PFSK-1 (cell line): ENCODE data around the gene CFAP20DC.

ENCODE experiments used
- POLR2AphosphoS5 ChIP-seq: IDR thresholded peaks from 2 replicates; pipeline ENCODE4 v1.6.1; 2012; ENCODE audit warnings: low read depth, mild to moderate bottlenecking, control low read depth, low read length, moderate library complexity
- TF ChIP-seq, protein P1 (sequence below), 2 experiments: IDR thresholded peaks; 2 replicates each; pipeline versions ENCODE4 v1.6.1 to v1.8.0; 2011 to 2012; ENCODE audit warnings: low read depth in 2 of 2, low read length in 2 of 2, control low read depth in 1 of 2, inconsistent platforms in 1 of 2, mild to moderate bottlenecking in 1 of 2, moderate library complexity in 1 of 2; ENCODE audit not compliant: insufficient read depth in 1 of 2

DNA sequence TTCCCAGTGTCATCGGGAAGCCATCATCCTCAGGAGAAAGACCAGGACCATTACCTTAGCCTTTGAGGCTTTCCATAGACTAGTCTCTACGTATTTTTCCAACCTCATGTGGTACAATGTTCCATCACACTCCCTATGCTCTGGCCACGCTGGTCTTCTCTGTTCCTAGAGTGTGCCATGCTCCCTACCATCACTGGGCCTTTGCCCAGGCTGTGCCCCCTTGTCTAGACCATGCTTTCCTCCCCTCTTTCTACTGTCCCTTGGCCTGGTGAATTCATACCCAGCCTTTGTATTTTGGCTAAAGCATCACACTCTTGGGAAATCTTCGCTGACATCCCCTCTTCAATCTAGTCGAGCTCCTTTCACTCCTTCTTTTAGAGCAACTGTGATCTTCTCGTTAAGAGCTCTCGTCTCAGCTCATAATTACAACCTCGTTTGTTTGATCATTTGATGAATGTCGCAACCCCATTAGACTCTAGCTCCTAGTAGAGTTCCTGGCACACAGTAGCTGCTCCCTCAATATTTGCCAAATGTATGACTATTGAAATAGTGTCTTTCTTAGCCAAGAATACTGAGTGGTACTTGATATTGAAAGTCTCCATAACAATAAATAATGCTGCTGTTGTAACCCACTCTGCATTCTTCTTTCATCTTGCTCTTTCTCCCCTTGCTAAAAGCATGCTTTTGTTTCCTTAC is 283.1 kb downstream of the CFAP20DC start:
- TF ChIP-seq POLR2AphosphoS5 = no peak
- TF ChIP-seq, protein P1, sequence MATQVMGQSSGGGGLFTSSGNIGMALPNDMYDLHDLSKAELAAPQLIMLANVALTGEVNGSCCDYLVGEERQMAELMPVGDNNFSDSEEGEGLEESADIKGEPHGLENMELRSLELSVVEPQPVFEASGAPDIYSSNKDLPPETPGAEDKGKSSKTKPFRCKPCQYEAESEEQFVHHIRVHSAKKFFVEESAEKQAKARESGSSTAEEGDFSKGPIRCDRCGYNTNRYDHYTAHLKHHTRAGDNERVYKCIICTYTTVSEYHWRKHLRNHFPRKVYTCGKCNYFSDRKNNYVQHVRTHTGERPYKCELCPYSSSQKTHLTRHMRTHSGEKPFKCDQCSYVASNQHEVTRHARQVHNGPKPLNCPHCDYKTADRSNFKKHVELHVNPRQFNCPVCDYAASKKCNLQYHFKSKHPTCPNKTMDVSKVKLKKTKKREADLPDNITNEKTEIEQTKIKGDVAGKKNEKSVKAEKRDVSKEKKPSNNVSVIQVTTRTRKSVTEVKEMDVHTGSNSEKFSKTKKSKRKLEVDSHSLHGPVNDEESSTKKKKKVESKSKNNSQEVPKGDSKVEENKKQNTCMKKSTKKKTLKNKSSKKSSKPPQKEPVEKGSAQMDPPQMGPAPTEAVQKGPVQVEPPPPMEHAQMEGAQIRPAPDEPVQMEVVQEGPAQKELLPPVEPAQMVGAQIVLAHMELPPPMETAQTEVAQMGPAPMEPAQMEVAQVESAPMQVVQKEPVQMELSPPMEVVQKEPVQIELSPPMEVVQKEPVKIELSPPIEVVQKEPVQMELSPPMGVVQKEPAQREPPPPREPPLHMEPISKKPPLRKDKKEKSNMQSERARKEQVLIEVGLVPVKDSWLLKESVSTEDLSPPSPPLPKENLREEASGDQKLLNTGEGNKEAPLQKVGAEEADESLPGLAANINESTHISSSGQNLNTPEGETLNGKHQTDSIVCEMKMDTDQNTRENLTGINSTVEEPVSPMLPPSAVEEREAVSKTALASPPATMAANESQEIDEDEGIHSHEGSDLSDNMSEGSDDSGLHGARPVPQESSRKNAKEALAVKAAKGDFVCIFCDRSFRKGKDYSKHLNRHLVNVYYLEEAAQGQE (IDR thresholded peaks at IDR 0.05; ENCODE audit: insufficient read depth in 1 of 2, low read depth in 2 of 2, low read length in 2 of 2) = no peak
